GM12873 (cell line): ENCODE data around the gene ANXA5.

Source experiments
- TF ChIP-seq, protein P1 (sequence below): IDR thresholded peaks from 2 replicates; pipeline ENCODE4 v1.5.1; 2012; ENCODE audit warnings: low read depth, mild to moderate bottlenecking, moderate library complexity, low read length, control low read depth; ENCODE audit not compliant: insufficient read depth; ENCODE audit errors: missing control alignments

Gene ANXA5

DNA sequence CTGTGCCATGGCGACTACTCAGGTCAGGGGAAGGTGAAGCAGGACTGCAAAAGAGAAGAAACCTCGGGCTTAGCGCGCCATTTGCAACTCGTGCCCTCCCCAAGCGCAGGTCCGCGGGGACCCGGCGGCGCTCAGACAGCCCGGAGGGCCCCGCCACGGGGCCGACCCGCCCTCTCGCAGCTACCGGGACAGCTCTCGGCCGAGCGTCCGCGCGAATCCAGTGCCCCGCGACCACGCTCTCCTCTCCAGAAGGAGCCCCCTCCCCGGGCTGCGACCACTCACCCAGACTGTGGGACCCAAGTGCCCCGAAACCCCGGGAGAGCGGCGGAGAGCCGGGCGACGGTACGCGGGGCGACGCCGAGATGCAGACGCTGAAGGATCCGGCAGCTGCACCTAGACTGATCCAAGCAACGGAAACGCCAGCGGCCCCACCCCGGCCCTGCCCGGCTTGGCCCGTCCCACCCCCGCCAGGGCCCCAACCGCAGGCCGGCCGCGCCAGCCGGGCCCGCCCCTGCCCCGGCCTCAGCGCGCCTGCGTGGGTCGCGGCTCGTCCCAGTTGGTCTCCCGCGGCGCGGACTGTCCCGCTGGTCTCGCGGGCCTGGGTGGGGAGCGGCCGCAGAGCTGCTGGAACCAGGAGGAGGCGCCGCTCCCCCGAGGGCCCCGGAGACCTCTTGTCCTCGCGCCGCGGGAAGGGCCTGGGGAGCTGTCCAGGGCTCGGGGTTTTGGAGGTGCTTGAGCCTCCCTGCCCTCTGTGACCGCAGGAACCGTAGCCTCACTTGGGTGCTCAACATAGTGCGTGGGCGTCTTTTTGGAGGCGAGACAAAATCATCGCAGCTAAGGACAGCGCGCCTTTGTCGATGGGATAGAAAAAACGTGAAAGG is at the start of gene ANXA5:
Gene ANXA5, minus strand, starts transcription at position 400 of the 881 bp plus-strand sequence. Its CDS starts 391 bp downstream, at position 9.
- TF ChIP-seq, protein P1, sequence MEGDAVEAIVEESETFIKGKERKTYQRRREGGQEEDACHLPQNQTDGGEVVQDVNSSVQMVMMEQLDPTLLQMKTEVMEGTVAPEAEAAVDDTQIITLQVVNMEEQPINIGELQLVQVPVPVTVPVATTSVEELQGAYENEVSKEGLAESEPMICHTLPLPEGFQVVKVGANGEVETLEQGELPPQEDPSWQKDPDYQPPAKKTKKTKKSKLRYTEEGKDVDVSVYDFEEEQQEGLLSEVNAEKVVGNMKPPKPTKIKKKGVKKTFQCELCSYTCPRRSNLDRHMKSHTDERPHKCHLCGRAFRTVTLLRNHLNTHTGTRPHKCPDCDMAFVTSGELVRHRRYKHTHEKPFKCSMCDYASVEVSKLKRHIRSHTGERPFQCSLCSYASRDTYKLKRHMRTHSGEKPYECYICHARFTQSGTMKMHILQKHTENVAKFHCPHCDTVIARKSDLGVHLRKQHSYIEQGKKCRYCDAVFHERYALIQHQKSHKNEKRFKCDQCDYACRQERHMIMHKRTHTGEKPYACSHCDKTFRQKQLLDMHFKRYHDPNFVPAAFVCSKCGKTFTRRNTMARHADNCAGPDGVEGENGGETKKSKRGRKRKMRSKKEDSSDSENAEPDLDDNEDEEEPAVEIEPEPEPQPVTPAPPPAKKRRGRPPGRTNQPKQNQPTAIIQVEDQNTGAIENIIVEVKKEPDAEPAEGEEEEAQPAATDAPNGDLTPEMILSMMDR: no peak

DNA sequence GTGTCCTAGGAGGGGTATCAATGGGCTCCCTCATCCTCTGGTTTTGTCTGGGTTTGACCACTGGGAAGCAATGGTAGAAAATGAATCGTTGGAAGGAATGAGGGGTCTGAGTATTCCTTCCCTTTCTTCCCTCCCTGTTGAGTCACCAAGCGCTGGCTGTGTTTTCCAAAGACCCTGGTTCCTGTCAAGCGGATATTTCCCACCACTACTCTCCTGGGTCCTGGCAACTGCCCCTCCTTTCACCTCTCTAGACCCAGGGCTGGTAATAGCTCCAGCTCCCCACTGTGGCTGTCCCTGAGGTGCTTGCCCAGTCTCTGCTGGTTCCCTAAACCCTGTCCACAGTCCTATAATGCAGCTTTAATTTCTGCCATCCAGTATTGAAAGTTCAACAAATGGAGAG is 46.0 kb upstream of the ANXA5 start:
- TF ChIP-seq, protein P1: no peak

DNA sequence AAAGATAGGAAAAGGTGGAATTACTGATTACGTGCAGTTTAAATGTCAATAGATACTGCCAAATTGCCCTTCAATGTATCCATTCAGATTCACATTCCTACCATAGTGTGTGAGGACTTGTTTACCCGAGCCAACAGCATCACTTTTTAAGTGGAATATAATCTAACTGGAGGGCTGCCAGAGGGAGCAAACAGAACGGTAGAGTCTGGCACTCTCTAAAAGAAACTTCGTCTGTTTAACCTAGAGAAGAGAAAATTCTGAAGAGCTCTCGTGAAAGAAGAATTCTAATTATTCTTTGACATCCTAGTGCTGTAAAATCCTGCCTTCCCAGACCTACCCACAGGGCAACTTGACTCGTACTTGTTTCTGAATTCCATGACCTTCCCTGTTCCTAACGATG is 45.0 kb upstream of the ANXA5 start:
- TF ChIP-seq, protein P1: no peak

DNA sequence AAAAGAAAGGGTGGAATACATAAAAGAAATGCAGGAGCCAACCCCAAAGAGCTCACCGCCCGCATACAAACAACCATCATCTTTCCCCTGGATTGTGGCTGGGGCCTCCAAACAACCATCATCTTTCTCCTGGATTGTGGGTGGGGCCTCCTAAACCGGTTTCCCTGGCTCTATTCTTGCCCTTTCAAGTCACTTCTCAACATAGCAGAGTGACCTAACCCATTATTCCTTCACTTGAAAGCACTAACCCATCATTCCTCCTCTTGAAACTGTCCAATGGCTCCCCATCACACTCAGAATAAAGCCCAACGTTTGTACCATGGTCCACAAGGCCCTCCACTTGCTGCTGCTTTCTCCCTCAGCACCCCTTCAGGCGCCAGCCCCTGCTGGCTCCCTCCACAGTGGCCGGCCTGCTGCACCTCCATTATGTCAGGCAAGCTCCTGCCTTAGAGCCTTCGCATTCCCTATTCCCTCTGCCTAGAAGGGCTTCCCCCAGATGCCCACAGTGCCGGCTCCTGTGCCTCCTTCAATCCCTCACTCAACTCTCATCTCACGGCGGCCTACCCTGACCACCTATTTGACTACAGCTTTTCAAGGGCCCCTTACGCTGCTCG is 44.1 kb upstream of the ANXA5 start:
- TF ChIP-seq, protein P1: no peak

DNA sequence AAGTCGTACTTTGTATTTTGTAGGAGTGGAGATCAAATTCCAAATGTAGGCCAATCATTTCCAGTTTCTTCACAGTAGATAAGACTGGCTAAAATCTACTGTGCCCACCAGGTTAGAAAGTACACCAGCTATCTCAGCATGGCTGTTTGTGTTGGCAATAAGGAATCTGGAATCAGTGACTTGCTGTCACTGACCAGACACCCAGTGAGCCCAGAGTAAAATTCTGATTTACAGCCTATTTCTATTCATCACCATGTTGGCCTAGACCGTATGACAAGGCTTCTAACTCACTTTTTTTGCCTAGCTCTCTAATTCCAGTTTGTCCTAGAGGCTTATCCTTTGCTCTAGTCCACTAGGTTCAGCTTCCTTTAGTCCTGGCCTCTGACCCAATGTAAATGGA is 42.8 kb upstream of the ANXA5 start:
- TF ChIP-seq, protein P1: no peak

DNA sequence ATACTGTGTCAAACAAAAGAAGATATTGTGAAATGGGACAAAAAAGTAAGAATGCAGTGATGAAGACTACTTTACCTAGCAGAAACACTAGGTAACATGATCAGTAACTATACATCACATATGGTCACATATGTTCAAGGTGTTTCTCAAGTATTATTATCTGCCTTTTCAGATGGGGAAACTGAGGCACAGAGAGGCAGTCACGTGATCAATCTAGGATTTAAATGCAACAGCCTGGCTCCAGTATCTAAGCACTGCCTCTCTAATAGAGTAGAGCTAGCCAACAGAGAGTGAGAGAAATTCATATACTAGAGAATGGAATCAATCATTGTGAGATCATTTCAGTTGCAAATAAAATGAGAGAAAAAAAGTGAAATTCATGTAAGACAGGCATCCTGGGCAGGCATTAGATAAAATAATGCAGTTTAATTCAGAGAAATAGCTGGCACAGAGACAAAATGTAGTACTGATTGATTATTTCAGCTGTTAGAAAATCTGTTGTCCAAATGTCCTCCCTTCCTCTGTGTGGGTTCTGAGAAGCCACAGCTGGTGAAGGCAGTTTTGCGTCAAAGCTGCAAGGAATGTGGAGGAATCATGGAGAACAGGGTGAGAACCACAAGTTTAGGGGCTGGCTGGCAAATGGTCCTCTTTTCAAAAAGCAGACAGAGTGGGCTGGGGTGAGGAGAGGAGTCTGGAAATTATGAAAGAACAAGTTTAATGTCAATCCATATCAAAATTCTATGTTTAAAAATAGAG is 42.2 kb upstream of the ANXA5 start:
- TF ChIP-seq, protein P1: no peak
